Neural progenitor cell (in vitro differentiated cells): ENCODE data around the gene AGPS. TPM values are rescaled to one million over a fixed set of nuclear protein-coding genes. Genes with fewer than 3 reads are reported as not detected.

Experiments
- DNase-seq: peaks from one replicate; pipeline ENCODE4 v3.0.0-alpha.2; 2016; ENCODE audit warnings: low spot score
- H2AFZ ChIP-seq: fragments of 200-600 bp; sonication (generic); replicated peaks from 2 replicates; pipeline ENCODE4 v1.6.1; 2016; ENCODE audit warnings: antibody characterized with exemption
- H3F3A ChIP-seq: fragments of 200-600 bp; sonication (generic); 2 replicates; pipeline ENCODE4 v1.6.1; 2016; ENCODE audit warnings: antibody characterized with exemption, low read depth
- H3K27ac ChIP-seq: fragments of 200-600 bp; sonication (generic); 2 replicates; pipeline ENCODE4 v1.5.1; 2016; ENCODE audit warnings: mild to moderate bottlenecking
- H3K27me3 ChIP-seq: fragments of 200-600 bp; sonication (generic); 2 replicates; pipeline ENCODE4 v1.6.1; 2016; ENCODE audit warnings: mild to moderate bottlenecking, moderate library complexity
- H3K36me3 ChIP-seq: fragments of 200-600 bp; sonication (generic); 2 replicates; pipeline ENCODE4 v1.5.1; 2016
- H3K4me1 ChIP-seq: fragments of 200-600 bp; sonication (generic); 2 replicates; pipeline ENCODE4 v1.6.1; 2016; ENCODE audit warnings: mixed run types
- H3K4me2 ChIP-seq: fragments of 200-600 bp; sonication (generic); 2 replicates; pipeline ENCODE4 v1.6.1; 2016
- H3K4me3 ChIP-seq: fragments of 200-600 bp; sonication (generic); 2 replicates; pipeline ENCODE4 v1.5.1; 2016
- H3K79me2 ChIP-seq: fragments of 200-600 bp; sonication (generic); 2 replicates; pipeline ENCODE4 v1.6.1; 2016; ENCODE audit warnings: low read depth
- H3K9ac ChIP-seq: fragments of 200-600 bp; sonication (generic); 2 replicates; pipeline ENCODE4 v1.6.1; 2016
- H3K9me3 ChIP-seq: fragments of 200-600 bp; sonication (generic); 2 replicates; pipeline ENCODE4 v1.5.1; 2016; ENCODE audit warnings: low read depth
- H4K20me1 ChIP-seq: fragments of 200-600 bp; sonication (generic); 2 replicates; pipeline ENCODE4 v1.6.1; 2016; ENCODE audit warnings: low read depth
- H3K27ac Mint-ChIP-seq: 3 replicates; pipeline ENCODE4 v1.8.0; 2021; ENCODE audit warnings: mixed read lengths
- H3K27me3 Mint-ChIP-seq: 2 replicates; pipeline ENCODE4 v1.8.0; 2022; ENCODE audit warnings: low read depth, mild to moderate bottlenecking, inconsistent platforms, moderate library complexity, mixed read lengths; ENCODE audit not compliant: insufficient read depth
- H3K36me3 Mint-ChIP-seq: 3 replicates; pipeline ENCODE4 v1.8.0; 2021; ENCODE audit warnings: mixed read lengths
- H3K4me1 Mint-ChIP-seq: 3 replicates; pipeline ENCODE4 v1.8.0; 2021; ENCODE audit warnings: mixed read lengths
- H3K4me3 Mint-ChIP-seq: 3 replicates; pipeline ENCODE4 v1.8.0; 2021; ENCODE audit warnings: mild to moderate bottlenecking, moderate library complexity, mixed read lengths
- H3K9me3 Mint-ChIP-seq: 3 replicates; pipeline ENCODE4 v1.8.0; 2020; ENCODE audit warnings: mixed read lengths
- CTCF ChIP-seq: fragments of 200-600 bp; sonication (generic); IDR thresholded peaks from 2 replicates; pipeline ENCODE4 v1.5.1; 2017; ENCODE audit warnings: antibody characterized with exemption, mild to moderate bottlenecking
- EZH2 ChIP-seq: fragments of 200-600 bp; sonication (generic); IDR thresholded peaks from 2 replicates; pipeline ENCODE4 v1.6.1; 2017; ENCODE audit warnings: antibody characterized with exemption, mild to moderate bottlenecking, moderate library complexity
- EZH2phosphoT487 ChIP-seq: fragments of 200-600 bp; sonication (generic); IDR thresholded peaks from 2 replicates; pipeline ENCODE4 v1.6.1; 2017; ENCODE audit warnings: antibody characterized with exemption
- total RNA-seq: library from RNA; depleted of rRNA; stranded (reverse); fragments of >200 nt; gene quantifications from 2 replicates; pipeline ENCODE4 v1.2.3, GENCODE V29; 2015; ENCODE audit warnings: low replicate concordance

The AGPS gene
- total RNA-seq, 1 donor from 2014 or later, result 63.5 TPM

DNA sequence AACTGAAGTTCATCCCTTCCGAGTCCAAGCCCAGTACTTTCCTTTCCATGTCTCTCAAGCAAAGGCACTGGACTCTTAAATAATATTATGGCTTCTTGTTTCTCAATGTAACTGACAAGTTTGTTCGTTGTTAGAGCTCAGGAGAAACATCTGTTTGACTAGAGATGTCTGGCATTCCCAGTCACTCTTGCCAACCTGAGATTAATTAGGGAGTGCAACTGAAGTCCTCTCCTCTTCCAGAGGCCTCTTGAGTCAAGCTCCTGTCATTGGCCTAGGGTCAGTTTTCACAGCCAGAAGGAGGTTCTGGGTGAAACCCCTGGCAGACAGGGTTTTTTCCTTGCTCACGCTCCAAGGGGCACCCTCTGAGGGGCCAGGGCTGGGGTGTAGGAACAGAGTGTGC is 196.1 kb downstream of the AGPS start:
- Histone ChIP-seq H3K79me2 (no peaks in the 10 kb centered on the region), H3K4me1 (no peaks in the 10 kb centered on the region), H3K27me3 (no peaks in the 10 kb centered on the region), H3K4me2 (no peak overlapping the region), H2AFZ (no peak overlapping the region), H3K9ac (no peak overlapping the region), H4K20me1 (no peaks in the 10 kb centered on the region), H3K27ac (no peak overlapping the region), H3F3A (no peaks in the 10 kb centered on the region), H3K4me3 (no peak overlapping the region), H3K36me3 (no peaks in the 10 kb centered on the region), H3K9me3 (no peaks in the 10 kb centered on the region)
- DNase-seq, result no peak
- Mint-ChIP-seq H3K36me3 (no peaks in the 10 kb centered on the region), H3K4me3 (no peak overlapping the region), H3K4me1 (peaks cover 10% of the 10 kb centered on the region), H3K27me3 (peaks cover 18% of the 10 kb centered on the region), H3K9me3 (no peaks in the 10 kb centered on the region), H3K27ac (no peak overlapping the region)
- TF ChIP-seq EZH2 (no peak), EZH2phosphoT487 (no peak), CTCF (no peak)

GRCh38 chr2:177589186-177589585 is 196.6 kb downstream of the AGPS start:
- no peaks in the 10 kb centered on the region for H3K36me3 Mint-ChIP-seq
- H3K9me3 Mint-ChIP-seq, result no peaks in the 10 kb centered on the region
- Histone ChIP-seq H4K20me1 (no peaks in the 10 kb centered on the region), H3K4me1 (no peaks in the 10 kb centered on the region), H3K27ac (no peak overlapping the region), H3F3A (no peaks in the 10 kb centered on the region), H3K27me3 (no peaks in the 10 kb centered on the region), H3K79me2 (no peaks in the 10 kb centered on the region), H3K36me3 (no peaks in the 10 kb centered on the region), H3K4me3 (no peak overlapping the region), H3K9ac (no peak overlapping the region), H3K9me3 (no peaks in the 10 kb centered on the region), H3K4me2 (no peak overlapping the region), H2AFZ (no peak overlapping the region)
- no peak overlapping the region for H3K27ac Mint-ChIP-seq
- H3K27me3 Mint-ChIP-seq, result peaks cover 14% of the 10 kb centered on the region
- DNase-seq, result no peak
- TF ChIP-seq EZH2 (no peak), CTCF (no peak), EZH2phosphoT487 (no peak)
- peaks cover 15% of the 10 kb centered on the region for H3K4me1 Mint-ChIP-seq
- H3K4me3 Mint-ChIP-seq, result no peak overlapping the region

- Mint-ChIP-seq H3K27ac (no peak overlapping the region), H3K36me3 (no peaks in the 10 kb centered on the region), H3K27me3 (peaks cover 10% of the 10 kb centered on the region), H3K4me3 (no peak overlapping the region), H3K4me1 (peaks cover 15% of the 10 kb centered on the region), H3K9me3 (no peaks in the 10 kb centered on the region)
- Histone ChIP-seq H2AFZ (no peak overlapping the region), H3K4me2 (no peak overlapping the region), H3K27ac (no peak overlapping the region), H3K4me3 (no peak overlapping the region), H3K9me3 (no peaks in the 10 kb centered on the region), H4K20me1 (no peaks in the 10 kb centered on the region), H3K4me1 (no peaks in the 10 kb centered on the region), H3K36me3 (no peaks in the 10 kb centered on the region), H3K79me2 (no peaks in the 10 kb centered on the region), H3K27me3 (no peaks in the 10 kb centered on the region), H3K9ac (no peak overlapping the region), H3F3A (no peaks in the 10 kb centered on the region)
- no peak for TF ChIP-seq EZH2
- TF ChIP-seq EZH2phosphoT487, result no peak
- TF ChIP-seq CTCF, result no peak
- no peak for DNase-seq
Observed at GRCh38 chr2:177592397-177592796, 199.8 kb downstream of the AGPS start.

DNA sequence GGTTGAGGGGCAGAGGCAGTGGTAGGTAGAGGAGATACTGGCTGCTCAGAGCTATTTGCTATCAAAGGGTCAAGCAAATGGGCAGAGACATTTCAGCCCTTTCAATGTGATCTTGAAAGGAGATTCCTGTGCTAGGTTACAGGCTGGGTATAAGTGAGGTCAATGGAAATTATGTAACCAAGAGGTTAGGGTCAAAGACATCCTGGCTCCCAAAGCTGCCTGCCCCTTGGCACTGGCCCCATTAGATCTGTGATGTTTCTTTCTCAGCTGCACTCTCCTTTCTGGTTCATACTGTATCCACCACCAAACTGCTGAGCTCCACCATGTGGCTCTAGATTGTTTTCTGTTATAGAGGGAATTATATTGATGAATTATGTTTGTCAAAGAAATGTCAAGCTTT is 200.4 kb downstream of the AGPS start:
- H3K9me3 Mint-ChIP-seq, result no peaks in the 10 kb centered on the region
- DNase-seq, result no peak

More for the DNA sequence above, 200.4 kb downstream of the AGPS start:
- Histone ChIP-seq H2AFZ (no peak overlapping the region), H3K9ac (no peak overlapping the region), H3K4me1 (no peaks in the 10 kb centered on the region), H3K27me3 (no peaks in the 10 kb centered on the region), H4K20me1 (no peaks in the 10 kb centered on the region), H3F3A (no peaks in the 10 kb centered on the region), H3K27ac (no peak overlapping the region), H3K36me3 (no peaks in the 10 kb centered on the region), H3K4me2 (no peak overlapping the region), H3K79me2 (no peaks in the 10 kb centered on the region), H3K9me3 (no peaks in the 10 kb centered on the region), H3K4me3 (no peak overlapping the region)
- no peaks in the 10 kb centered on the region for H3K36me3 Mint-ChIP-seq
- peaks cover 19% of the 10 kb centered on the region for H3K4me1 Mint-ChIP-seq
- H3K4me3 Mint-ChIP-seq, result no peak overlapping the region
- H3K27me3 Mint-ChIP-seq, result peaks cover 12% of the 10 kb centered on the region
- H3K27ac Mint-ChIP-seq, result no peak overlapping the region
- TF ChIP-seq EZH2 (no peak), EZH2phosphoT487 (no peak), CTCF (no peak)
